ENCODE data around the gene MAP3K14.

- no peak for TF ChIP-seq CTCF (conservative IDR thresholded peaks at IDR 0.05; ENCODE audit: low read depth, low read length)
- TF ChIP-seq EZH2 (IDR thresholded peaks at IDR 0.05; ENCODE audit: low read length, unreplicated experiment), result no peak
- no peak for TF ChIP-seq EZH2phosphoT487 (IDR thresholded peaks at IDR 0.05; ENCODE audit: borderline replicate concordance, low read length)
These were observed 55.0 kb downstream of the MAP3K14 start, which contains the start of gene SPATA32 for GRCh38 chr17:45261577-45262515.
